Nephron (organoid): ENCODE measurements around the gene FOXD3.
A peak's percentile ranks its signal among the peaks of the same experiment; 100 is the strongest.

Experiments used
- H3K27ac Mint-ChIP-seq, 3 experiments: 2 replicates each; pipeline ENCODE4 v1.8.0; 2020; ENCODE audit warnings: mixed read lengths in 3 of 3, mild to moderate bottlenecking in 2 of 3, moderate library complexity in 1 of 3
- H3K27me3 Mint-ChIP-seq: 2 replicates; pipeline ENCODE4 v1.8.0; 2021; ENCODE audit warnings: low read depth, mild to moderate bottlenecking, moderate library complexity, mixed read lengths
- H3K36me3 Mint-ChIP-seq: 2 replicates; pipeline ENCODE4 v1.8.0; 2020; ENCODE audit warnings: low read depth, mixed read lengths
- H3K4me1 Mint-ChIP-seq: 2 replicates; pipeline ENCODE4 v1.8.0; 2020; ENCODE audit warnings: mixed read lengths
- H3K4me3 Mint-ChIP-seq, 3 experiments: 2 replicates each; pipeline ENCODE4 v1.8.0; 2020; ENCODE audit warnings: mild to moderate bottlenecking in 3 of 3, mixed read lengths in 3 of 3, moderate library complexity in 2 of 3
- H3K9me3 Mint-ChIP-seq: 2 replicates; pipeline ENCODE4 v1.8.0; 2020; ENCODE audit warnings: mixed read lengths
- TF ChIP-seq, protein P1 (sequence below), 3 experiments: fragments of 200-600 bp; sonication (generic); IDR thresholded peaks; one replicate each; pipeline ENCODE4 v1.5.0; 2021; ENCODE audit warnings: antibody characterized with exemption in 3 of 3; ENCODE audit not compliant: unreplicated experiment in 3 of 3

Gene FOXD3

DNA sequence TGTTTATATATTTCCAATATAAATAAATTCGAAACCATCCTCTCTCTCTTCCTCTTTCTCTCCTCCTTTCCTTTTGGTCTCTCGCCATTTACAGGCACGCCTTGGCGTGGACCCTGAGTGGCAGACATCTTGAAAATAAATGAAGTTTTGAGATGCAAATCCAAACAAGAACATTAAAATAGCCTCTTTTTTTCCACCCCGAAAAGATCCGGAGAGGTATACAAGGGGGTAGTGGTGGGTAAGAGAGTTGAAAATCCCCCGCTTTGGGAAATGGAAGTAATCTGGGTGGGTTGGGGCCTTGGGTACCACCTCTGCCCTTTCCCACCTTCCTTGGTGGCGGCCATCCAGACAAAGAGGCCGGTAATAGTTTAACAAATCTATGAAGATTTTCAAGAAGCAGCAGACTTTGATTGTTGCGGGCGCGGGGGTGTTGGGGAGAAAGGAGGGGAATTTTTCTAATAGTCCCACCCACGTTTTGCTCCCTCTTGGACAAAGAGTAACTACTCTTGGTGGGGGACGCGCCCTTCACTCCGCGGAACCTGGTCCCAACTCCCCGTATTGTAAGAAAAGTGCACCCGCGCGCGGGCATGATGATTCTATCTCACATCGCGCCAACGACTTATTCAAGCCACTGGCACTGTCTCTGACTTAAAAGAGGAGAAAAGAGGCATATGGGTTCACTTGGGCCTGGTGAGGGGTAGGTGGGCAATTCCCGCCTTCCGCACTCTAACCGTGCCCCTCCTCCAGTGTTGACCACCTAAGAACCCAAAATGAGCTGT lies 4.0 kb upstream of the FOXD3 start:
- H3K4me1 Mint-ChIP-seq, result peaks cover 40% of the 10 kb centered on the region
- H3K27ac Mint-ChIP-seq, result no peak overlapping the region
- TF ChIP-seq, protein P1, sequence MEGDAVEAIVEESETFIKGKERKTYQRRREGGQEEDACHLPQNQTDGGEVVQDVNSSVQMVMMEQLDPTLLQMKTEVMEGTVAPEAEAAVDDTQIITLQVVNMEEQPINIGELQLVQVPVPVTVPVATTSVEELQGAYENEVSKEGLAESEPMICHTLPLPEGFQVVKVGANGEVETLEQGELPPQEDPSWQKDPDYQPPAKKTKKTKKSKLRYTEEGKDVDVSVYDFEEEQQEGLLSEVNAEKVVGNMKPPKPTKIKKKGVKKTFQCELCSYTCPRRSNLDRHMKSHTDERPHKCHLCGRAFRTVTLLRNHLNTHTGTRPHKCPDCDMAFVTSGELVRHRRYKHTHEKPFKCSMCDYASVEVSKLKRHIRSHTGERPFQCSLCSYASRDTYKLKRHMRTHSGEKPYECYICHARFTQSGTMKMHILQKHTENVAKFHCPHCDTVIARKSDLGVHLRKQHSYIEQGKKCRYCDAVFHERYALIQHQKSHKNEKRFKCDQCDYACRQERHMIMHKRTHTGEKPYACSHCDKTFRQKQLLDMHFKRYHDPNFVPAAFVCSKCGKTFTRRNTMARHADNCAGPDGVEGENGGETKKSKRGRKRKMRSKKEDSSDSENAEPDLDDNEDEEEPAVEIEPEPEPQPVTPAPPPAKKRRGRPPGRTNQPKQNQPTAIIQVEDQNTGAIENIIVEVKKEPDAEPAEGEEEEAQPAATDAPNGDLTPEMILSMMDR (IDR thresholded peaks at IDR 0.05; ENCODE audit: unreplicated experiment in 3 of 3), result no peak
- peak overlapping the region; percentile 74 to 81 (median 81) for H3K4me3 Mint-ChIP-seq
- H3K27me3 Mint-ChIP-seq, result peaks cover 100% of the 10 kb centered on the region
- no peaks in the 10 kb centered on the region for H3K36me3 Mint-ChIP-seq
- peaks cover 7% of the 10 kb centered on the region for H3K9me3 Mint-ChIP-seq

DNA sequence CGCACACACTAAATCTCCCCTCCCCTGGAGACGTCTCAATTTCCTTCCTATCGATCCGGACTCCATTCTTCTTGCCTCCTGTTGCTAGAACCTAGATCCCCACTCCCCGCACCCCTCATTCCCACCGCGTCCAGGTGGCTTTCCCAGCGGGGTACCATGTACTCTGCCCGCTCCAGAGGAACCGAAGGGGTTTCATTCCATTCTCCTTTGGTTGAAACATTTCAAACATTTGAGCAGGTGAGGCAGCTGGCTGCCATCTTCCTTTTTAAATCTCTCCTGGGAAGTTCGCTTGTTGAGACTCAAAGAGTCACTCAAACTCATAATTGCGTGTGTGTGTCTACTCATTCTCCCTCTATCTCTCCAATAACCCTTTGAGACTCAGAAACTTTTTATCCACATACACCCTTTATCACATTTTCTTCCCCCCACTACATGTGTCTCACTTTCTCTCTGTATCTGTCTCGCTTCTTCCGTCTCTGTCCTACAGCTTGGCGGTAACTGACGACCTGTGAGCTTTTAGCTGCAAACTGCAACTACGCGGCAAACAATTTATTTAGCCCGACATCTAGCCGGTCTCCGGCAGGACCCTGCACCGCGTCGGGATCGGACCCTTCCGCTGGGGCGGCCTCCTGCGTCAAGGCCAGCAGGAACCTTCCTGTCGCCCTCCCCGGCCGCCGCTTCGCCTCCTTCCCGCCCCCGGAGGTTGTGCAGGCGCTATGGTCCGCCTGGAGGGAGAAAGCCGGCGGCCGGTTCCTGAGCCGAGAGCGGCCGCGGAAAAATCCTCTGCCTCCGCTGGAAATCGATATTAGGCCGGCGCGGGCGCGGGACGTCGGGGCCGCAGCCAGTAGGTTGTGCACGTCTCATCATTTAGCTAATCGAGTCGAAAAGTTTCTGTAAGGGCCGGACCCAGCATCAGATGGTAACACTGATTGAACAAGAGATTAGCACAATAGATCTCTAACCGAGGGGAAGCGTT lies 3.0 kb upstream of the FOXD3 start:
- peaks cover 7% of the 10 kb centered on the region for H3K9me3 Mint-ChIP-seq
- no peaks in the 10 kb centered on the region for H3K36me3 Mint-ChIP-seq

DNA sequence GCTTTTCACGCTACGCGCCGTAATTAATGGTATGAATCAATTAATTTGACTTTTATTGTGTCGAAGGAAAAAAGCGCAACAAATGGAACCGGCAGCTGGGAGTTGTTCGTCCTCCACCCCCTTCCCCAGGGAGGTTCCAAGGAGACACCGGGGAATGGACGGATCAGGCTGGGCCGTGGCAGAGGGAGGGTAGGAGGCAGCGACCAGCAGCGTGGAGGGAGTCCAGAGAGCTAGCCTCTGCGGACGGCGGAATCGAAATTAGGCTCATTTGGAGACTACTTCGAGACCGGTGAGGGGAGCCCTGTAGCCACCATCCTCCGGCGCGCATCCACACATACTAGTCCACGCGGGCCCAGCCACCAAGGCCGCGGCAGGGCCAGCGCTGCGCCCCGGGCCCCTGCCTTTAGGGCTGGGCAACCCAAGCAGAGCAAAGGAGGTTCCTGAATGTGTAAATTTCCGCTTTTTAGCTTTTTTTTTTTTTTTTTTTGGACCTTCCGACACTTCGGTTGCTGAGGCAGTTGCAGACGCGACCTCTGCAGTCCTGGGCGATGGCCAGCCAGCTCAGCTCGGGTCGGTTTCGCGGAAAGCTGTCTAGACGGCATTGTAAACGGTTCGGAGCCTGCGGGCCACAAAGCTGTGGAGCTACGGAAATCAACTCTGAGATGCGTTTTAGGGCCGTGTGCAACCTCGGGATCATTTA lies 2.2 kb upstream of the FOXD3 start:
- H3K27ac Mint-ChIP-seq, result no peak overlapping the region
- H3K36me3 Mint-ChIP-seq, result no peaks in the 10 kb centered on the region
- H3K4me3 Mint-ChIP-seq, result peak overlapping the region; percentile 58 to 62 (median 59)
- H3K9me3 Mint-ChIP-seq, result peaks cover 7% of the 10 kb centered on the region
- TF ChIP-seq, protein P1 (IDR thresholded peaks at IDR 0.05; ENCODE audit: unreplicated experiment in 3 of 3), result no peak
- H3K4me1 Mint-ChIP-seq, result peaks cover 40% of the 10 kb centered on the region
- H3K27me3 Mint-ChIP-seq, result peaks cover 97% of the 10 kb centered on the region

More for the DNA sequence above, 3.0 kb upstream of the FOXD3 start:
- TF ChIP-seq, protein P1 (IDR thresholded peaks at IDR 0.05; ENCODE audit: unreplicated experiment in 3 of 3), result no peak
- Mint-ChIP-seq H3K27me3 (peaks cover 97% of the 10 kb centered on the region), H3K4me1 (peaks cover 40% of the 10 kb centered on the region), H3K27ac (no peak overlapping the region), H3K4me3 (peak overlapping the region; percentile 56 to 62 (median 58))

DNA sequence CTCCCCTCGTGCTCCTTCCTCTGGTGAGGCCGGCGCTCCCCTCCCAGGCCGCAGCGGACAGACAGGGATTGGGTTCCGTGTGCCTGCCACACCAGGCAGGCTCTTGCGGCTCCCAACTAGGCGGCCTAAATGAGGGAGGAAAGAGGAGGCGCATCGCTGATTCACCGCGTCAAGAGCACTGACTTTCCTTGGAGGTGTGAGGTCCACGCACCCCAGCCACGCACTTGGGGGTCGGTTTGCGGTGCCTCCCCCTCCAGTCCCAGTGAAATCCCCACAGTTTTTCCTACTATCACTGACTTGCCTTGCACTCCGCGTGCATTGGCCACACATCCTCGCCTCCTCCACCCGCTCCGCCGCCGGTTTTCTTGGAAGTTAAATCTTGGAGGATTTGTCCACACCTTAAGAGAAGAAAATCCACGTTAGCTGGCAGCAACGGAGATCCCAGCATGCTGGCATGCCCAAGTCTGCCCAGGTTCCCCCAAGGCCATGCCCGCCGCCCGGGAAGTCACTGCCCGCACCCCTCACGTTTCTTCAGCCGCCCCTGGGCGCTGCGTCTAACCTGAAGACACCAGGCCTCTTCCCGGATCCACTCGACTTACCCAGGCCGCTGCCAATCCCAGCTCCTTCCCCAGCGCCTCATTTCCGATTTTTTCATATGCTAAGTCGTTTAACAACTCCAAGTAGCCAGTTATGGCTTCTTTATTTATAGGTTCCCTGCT lies 1.1 kb upstream of the FOXD3 start:
- peaks cover 97% of the 10 kb centered on the region for H3K27me3 Mint-ChIP-seq
- H3K36me3 Mint-ChIP-seq, result no peaks in the 10 kb centered on the region
- peaks cover 40% of the 10 kb centered on the region for H3K4me1 Mint-ChIP-seq
- TF ChIP-seq, protein P1 (IDR thresholded peaks at IDR 0.05; ENCODE audit: unreplicated experiment in 3 of 3), result no peak
- H3K4me3 Mint-ChIP-seq, result peak overlapping the region; percentile 81 to 86 (median 86)
- H3K9me3 Mint-ChIP-seq, result peaks cover 7% of the 10 kb centered on the region
- no peak overlapping the region for H3K27ac Mint-ChIP-seq

DNA sequence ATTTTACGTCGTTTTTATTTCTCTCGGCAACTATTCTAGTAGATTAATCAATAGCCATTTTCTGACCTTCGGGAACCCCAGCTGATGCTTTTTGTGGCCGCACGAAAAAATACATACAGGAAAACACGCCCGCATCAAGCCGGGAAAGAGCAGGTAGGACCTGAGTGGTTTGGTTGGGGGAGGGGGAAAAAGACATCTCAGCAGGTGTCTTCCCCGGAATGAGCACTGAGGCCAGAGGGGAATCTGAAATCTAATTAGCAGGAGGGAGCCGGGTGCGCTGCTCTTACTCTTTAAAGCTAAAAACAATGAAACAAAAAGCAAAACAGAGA lies 618 bp upstream of the FOXD3 start:
- peaks cover 7% of the 10 kb centered on the region for H3K9me3 Mint-ChIP-seq

More for the DNA sequence above, 618 bp upstream of the FOXD3 start:
- Mint-ChIP-seq H3K4me3 (peak overlapping the region; percentile 81 to 86 (median 86)), H3K27me3 (peaks cover 97% of the 10 kb centered on the region), H3K36me3 (no peaks in the 10 kb centered on the region), H3K4me1 (peaks cover 42% of the 10 kb centered on the region), H3K27ac (no peak overlapping the region)
- TF ChIP-seq, protein P1 (IDR thresholded peaks at IDR 0.05; ENCODE audit: unreplicated experiment in 3 of 3), result no peak
